SK-N-SH (cell line): ENCODE results near the gene GUCA1A. TPM values are rescaled to one million over a fixed set of nuclear protein-coding genes. Genes with fewer than 3 reads are reported as not detected.

Experiments
- CTCF ChIA-PET: fragments of 300-600, 350-600 bp; formaldehyde crosslinking; extraction: SDS; loops from one replicate; lab custom pipeline; 2021; lab: Yijun Ruan, JAX
- POLR2A ChIA-PET: fragments of 350-600 bp; sonication (Branson Sonifier 250); formaldehyde crosslinking; extraction: SDS; loops from one replicate; lab custom pipeline; 2020; ENCODE audit warnings: antibody characterized with exemption, inconsistent platforms; lab: Yijun Ruan, JAX
- DNase-seq: peaks from one replicate; pipeline ENCODE4 v3.0.0; 2012
- H2AFZ ChIP-seq: fragments of 200-600 bp; sonication (generic); 2 replicates; pipeline ENCODE4 v1.8.1; 2016; ENCODE audit warnings: antibody characterized with exemption, mild to moderate bottlenecking, low read depth
- H3F3A ChIP-seq: fragments of 200-600 bp; sonication (generic); replicated peaks from 2 replicates; pipeline ENCODE3; 2016; ENCODE audit warnings: antibody characterized with exemption, mild to moderate bottlenecking; ENCODE audit not compliant: insufficient read depth
- H3K27ac ChIP-seq, 2 experiments: fragments of 200-500 bp in 1 of 2; fragments of 200-600 bp in 1 of 2; sonication (Bioruptor generic) in 1 of 2; sonication (generic), shearing (Covaris generic) in 1 of 2; 2 replicates each; pipeline versions ENCODE4 v1.5.1 to v1.6.1; 2014 to 2016; ENCODE audit warnings: low read depth in 2 of 2, inconsistent platforms in 1 of 2, low read length in 1 of 2, mild to moderate bottlenecking in 1 of 2, mixed read lengths in 1 of 2
- H3K27me3 ChIP-seq: fragments of 200-600 bp; sonication (generic), shearing (Covaris generic); 2 replicates; pipeline ENCODE4 v1.6.1; 2016; ENCODE audit warnings: mixed run types; ENCODE audit not compliant: insufficient read depth
- H3K36me3 ChIP-seq, 2 experiments: fragments of 200-500 bp in 1 of 2; fragments of 200-600 bp in 1 of 2; sonication (Bioruptor generic) in 1 of 2; sonication (generic) in 1 of 2; replicated peaks in 1 of 2; 2 replicates each; pipeline versions ENCODE3 to v1.5.1; 2014 to 2016; ENCODE audit warnings: low read length in 1 of 2, mild to moderate bottlenecking in 1 of 2; ENCODE audit not compliant: insufficient read depth in 2 of 2, control insufficient read depth in 1 of 2
- H3K4me1 ChIP-seq, 2 experiments: fragments of 200-500 bp in 1 of 2; fragments of 200-600 bp in 1 of 2; sonication (Bioruptor generic) in 1 of 2; sonication (generic), shearing (Covaris generic) in 1 of 2; 2 replicates each; pipeline versions ENCODE4 v1.5.1 to v1.6.1; 2014 to 2016; ENCODE audit warnings: low read depth in 1 of 2, low read length in 1 of 2, mixed run types in 1 of 2; ENCODE audit not compliant: insufficient read depth in 2 of 2, control insufficient read depth in 1 of 2
- H3K4me2 ChIP-seq: fragments of 200-600 bp; sonication (generic), shearing (Covaris generic); 2 replicates; pipeline ENCODE4 v1.6.1; 2017; ENCODE audit warnings: mixed run types
- H3K4me3 ChIP-seq, 2 experiments: fragments of 200-500 bp in 1 of 2; fragments of 200-600 bp in 1 of 2; sonication (Bioruptor generic) in 1 of 2; sonication (generic), shearing (Covaris generic) in 1 of 2; 2 replicates each; pipeline versions ENCODE4 v1.5.1 to v1.8.1; 2014 to 2016; ENCODE audit warnings: low read depth in 2 of 2, inconsistent platforms in 1 of 2, low read length in 1 of 2, mild to moderate bottlenecking in 1 of 2, mixed read lengths in 1 of 2, moderate library complexity in 1 of 2
- H3K79me2 ChIP-seq: fragments of 200-600 bp; sonication (generic); 2 replicates; pipeline ENCODE4 v1.8.1; 2017; ENCODE audit warnings: mild to moderate bottlenecking; ENCODE audit not compliant: insufficient read depth
- H3K9ac ChIP-seq: fragments of 200-600 bp; sonication (generic); 2 replicates; pipeline ENCODE4 v1.6.1; 2017; ENCODE audit warnings: mixed run types
- H3K9me2 ChIP-seq: fragments of 200-600 bp; sonication (generic); 2 replicates; pipeline ENCODE4 v1.6.1; 2017; ENCODE audit warnings: mixed run types
- H3K9me3 ChIP-seq: fragments of 200-600 bp; sonication (generic); 2 replicates; pipeline ENCODE4 v1.6.1; 2017; ENCODE audit warnings: mixed run types, mild to moderate bottlenecking, moderate library complexity
- H4K20me1 ChIP-seq: fragments of 200-600 bp; sonication (generic); 2 replicates; pipeline ENCODE4 v1.6.1; 2017; ENCODE audit warnings: mild to moderate bottlenecking, mixed run types; ENCODE audit not compliant: insufficient read depth
- CHD2 ChIP-seq: fragments of 150-350 bp; IDR thresholded peaks from 2 replicates; pipeline ENCODE4 v1.6.1; 2018; ENCODE audit warnings: low read length; ENCODE audit not compliant: partially characterized antibody
- CTCF ChIP-seq: fragments of 200-600 bp; sonication (generic); IDR thresholded peaks from 2 replicates; pipeline ENCODE4 v1.6.1; 2017; ENCODE audit warnings: antibody characterized with exemption, mild to moderate bottlenecking, moderate library complexity
- EZH2phosphoT487 ChIP-seq: fragments of 200-600 bp; sonication (generic); IDR thresholded peaks from 2 replicates; pipeline ENCODE4 v1.6.1; 2017; ENCODE audit warnings: low read depth, mixed run types, mild to moderate bottlenecking, antibody characterized with exemption, moderate library complexity, borderline replicate concordance
- FOXJ3 ChIP-seq: sonication (generic); formaldehyde crosslinking; IDR thresholded peaks from 2 replicates; pipeline ENCODE4 v1.5.1; 2020; ENCODE audit warnings: mild to moderate bottlenecking, missing genetic modification reagents
- JUND ChIP-seq: IDR thresholded peaks from 2 replicates; pipeline ENCODE4 v1.4.0; 2012
- MXI1 ChIP-seq: IDR thresholded peaks from 2 replicates; pipeline ENCODE4 v1.6.1; 2012; ENCODE audit warnings: mild to moderate bottlenecking, low read depth, low read length, improper control_type of control experiment
- NFIC ChIP-seq: IDR thresholded peaks from 2 replicates; pipeline ENCODE4 v1.4.0; 2012; ENCODE audit warnings: borderline replicate concordance
- NRF1 ChIP-seq: IDR thresholded peaks from 2 replicates; pipeline ENCODE4 v1.6.1; 2012; ENCODE audit warnings: low read depth, mild to moderate bottlenecking, low read length
- PBX3 ChIP-seq: IDR thresholded peaks from 2 replicates; pipeline ENCODE4; 2012
- RCOR1 ChIP-seq: fragments of 150-350 bp; IDR thresholded peaks from 2 replicates; pipeline ENCODE4 v1.6.1; 2017; ENCODE audit warnings: antibody characterized with exemption, low read length
- USF1 ChIP-seq: IDR thresholded peaks from 2 replicates; pipeline ENCODE4 v1.4.0; 2012; ENCODE audit warnings: low read depth, borderline replicate concordance
- USF2 ChIP-seq: fragments of 150-350 bp; IDR thresholded peaks from 2 replicates; pipeline ENCODE4 v1.6.1; 2017; ENCODE audit warnings: antibody characterized with exemption, low read length, low read depth, borderline replicate concordance
- ZBTB33 ChIP-seq: IDR thresholded peaks from 2 replicates; pipeline ENCODE4 v1.4.0; 2012; ENCODE audit warnings: low read depth, borderline replicate concordance
- WGBS: methylation state at CpG from one replicate; pipeline ENCODE4 v1.1.6; 2017; ENCODE audit warnings: low lambda C conversion rate; 5-methylcytosine and 5-hydroxymethylcytosine counted together
- polyA plus RNA-seq, 3 experiments: library from polyadenylated mRNA; depleted of rRNA; stranded (reverse); fragments of >200 nt; gene quantifications; 2 replicates each; pipeline ENCODE4 v1.2.3, GENCODE V29; 2012
- TF ChIP-seq, protein P1 (sequence below): IDR thresholded peaks from 2 replicates; pipeline ENCODE4 v1.6.1; 2012; ENCODE audit warnings: mild to moderate bottlenecking, low read depth, low read length, moderate library complexity
- TF ChIP-seq, protein P2 (sequence below): IDR thresholded peaks from 2 replicates; pipeline ENCODE4 v1.4.0; 2012; ENCODE audit warnings: low read depth

Gene GUCA1A
- polyA plus RNA-seq, 1 of the 3 experiments (the other 2 are of a cell fraction): 0.77 TPM

DNA sequence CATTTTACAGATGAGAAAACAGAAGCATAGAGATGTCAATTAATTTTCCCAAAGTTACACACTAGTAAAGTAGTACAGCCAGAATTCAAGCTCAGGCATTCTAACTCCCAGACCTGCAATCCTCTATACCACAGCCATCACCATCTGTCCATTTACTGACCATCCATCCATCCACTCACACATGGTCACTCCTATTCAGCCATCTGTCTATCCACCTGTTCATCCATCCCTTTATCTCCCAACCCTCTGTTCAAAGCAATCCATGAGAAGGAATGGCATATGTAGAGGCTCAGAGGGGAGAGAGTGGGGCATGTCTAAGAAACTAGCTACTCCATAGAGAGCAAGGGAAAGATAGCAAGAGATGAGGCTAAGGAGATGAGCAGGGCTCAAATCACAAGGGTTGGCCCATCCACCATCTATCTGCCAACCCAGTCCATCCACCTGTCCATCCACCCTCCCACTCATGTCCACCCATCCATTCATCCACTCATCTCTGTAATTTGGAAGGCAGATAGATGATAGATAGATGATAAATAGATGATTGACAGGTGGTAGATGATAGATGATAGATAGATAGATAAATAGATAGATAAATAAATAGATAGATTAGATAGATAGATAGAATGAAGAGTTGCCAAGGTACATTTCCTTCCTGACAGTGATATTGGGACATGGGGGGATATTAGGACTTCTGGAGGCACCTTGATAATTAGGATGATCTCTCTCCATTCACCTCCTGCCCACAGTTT, 18.5 kb upstream of the GUCA1A start:
- no peak overlapping the region for H2AFZ ChIP-seq
- no peaks in the 10 kb centered on the region for H4K20me1 ChIP-seq
- no peaks in the 10 kb centered on the region for H3F3A ChIP-seq
- no peak overlapping the region for H3K4me3 ChIP-seq
- TF ChIP-seq FOXJ3 (CRISPR knock-in tag) (no peak), USF2 (no peak), NRF1 (no peak), RCOR1 (no peak), EZH2phosphoT487 (no peak)
- TF ChIP-seq, protein P1, sequence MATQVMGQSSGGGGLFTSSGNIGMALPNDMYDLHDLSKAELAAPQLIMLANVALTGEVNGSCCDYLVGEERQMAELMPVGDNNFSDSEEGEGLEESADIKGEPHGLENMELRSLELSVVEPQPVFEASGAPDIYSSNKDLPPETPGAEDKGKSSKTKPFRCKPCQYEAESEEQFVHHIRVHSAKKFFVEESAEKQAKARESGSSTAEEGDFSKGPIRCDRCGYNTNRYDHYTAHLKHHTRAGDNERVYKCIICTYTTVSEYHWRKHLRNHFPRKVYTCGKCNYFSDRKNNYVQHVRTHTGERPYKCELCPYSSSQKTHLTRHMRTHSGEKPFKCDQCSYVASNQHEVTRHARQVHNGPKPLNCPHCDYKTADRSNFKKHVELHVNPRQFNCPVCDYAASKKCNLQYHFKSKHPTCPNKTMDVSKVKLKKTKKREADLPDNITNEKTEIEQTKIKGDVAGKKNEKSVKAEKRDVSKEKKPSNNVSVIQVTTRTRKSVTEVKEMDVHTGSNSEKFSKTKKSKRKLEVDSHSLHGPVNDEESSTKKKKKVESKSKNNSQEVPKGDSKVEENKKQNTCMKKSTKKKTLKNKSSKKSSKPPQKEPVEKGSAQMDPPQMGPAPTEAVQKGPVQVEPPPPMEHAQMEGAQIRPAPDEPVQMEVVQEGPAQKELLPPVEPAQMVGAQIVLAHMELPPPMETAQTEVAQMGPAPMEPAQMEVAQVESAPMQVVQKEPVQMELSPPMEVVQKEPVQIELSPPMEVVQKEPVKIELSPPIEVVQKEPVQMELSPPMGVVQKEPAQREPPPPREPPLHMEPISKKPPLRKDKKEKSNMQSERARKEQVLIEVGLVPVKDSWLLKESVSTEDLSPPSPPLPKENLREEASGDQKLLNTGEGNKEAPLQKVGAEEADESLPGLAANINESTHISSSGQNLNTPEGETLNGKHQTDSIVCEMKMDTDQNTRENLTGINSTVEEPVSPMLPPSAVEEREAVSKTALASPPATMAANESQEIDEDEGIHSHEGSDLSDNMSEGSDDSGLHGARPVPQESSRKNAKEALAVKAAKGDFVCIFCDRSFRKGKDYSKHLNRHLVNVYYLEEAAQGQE: no peak
- no peaks in the 10 kb centered on the region for H3K36me3 ChIP-seq
- H3K27me3 ChIP-seq: no peaks in the 10 kb centered on the region
- no peaks in the 10 kb centered on the region for H3K79me2 ChIP-seq
- no peak overlapping the region for H3K9ac ChIP-seq
- H3K27ac ChIP-seq: no peak overlapping the region
- POLR2A ChIA-PET: no interaction called here
- H3K4me1 ChIP-seq: peaks cover 0 to 11% of the 10 kb centered on the region in 2 experiments; a peak in 2 of 4 replicates
- no peak overlapping the region for H3K4me2 ChIP-seq
- no peaks in the 10 kb centered on the region for H3K9me3 ChIP-seq
- CTCF ChIA-PET: interaction anchor here (1.4 to 1.6 kb wide), 2 partner anchors 11 to 17 kb away, joined by 3 to 4 read pairs; no protein-coding TSS in a partner anchor
- H3K9me2 ChIP-seq: no peaks in the 10 kb centered on the region
- no peak for DNase-seq

GRCh38 chr6:42155293-42155692, 17.9 kb upstream of the GUCA1A start:
- ChIA-PET POLR2A (no interaction called here), CTCF (interaction anchor here (1.0 to 1.4 kb wide), 2 partner anchors 9 to 18 kb away, joined by 3 to 4 read pairs; no protein-coding TSS in a partner anchor)
- no peaks in the 10 kb centered on the region for H3K79me2 ChIP-seq
- H3K4me2 ChIP-seq: no peak overlapping the region
- no peak overlapping the region for H3K4me3 ChIP-seq
- H2AFZ ChIP-seq: no peak overlapping the region
- H3K27ac ChIP-seq: no peak overlapping the region
- no peaks in the 10 kb centered on the region for H3K9me2 ChIP-seq
- H3F3A ChIP-seq: no peaks in the 10 kb centered on the region
- no peaks in the 10 kb centered on the region for H3K9me3 ChIP-seq
- DNase-seq: no peak
- no peak overlapping the region for H3K9ac ChIP-seq
- 92% methylated on average over 4 of the region's 4 CpGs for WGBS
- H3K36me3 ChIP-seq: no peaks in the 10 kb centered on the region
- H3K27me3 ChIP-seq: no peaks in the 10 kb centered on the region
- no peaks in the 10 kb centered on the region for H4K20me1 ChIP-seq
- H3K4me1 ChIP-seq: peaks cover 0 to 11% of the 10 kb centered on the region in 2 experiments; a peak in 2 of 4 replicates
- TF ChIP-seq ZBTB33 (no peak), NFIC (no peak), CHD2 (no peak), PBX3 (no peak), USF1 (no peak), CTCF (no peak), MXI1 (no peak), JUND (no peak)
- TF ChIP-seq, protein P2, sequence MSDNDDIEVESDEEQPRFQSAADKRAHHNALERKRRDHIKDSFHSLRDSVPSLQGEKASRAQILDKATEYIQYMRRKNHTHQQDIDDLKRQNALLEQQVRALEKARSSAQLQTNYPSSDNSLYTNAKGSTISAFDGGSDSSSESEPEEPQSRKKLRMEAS: no peak
